CD4-positive, alpha-beta T cell treated with Interleukin-1 beta for 1 hour (primary cell): ENCODE data around the gene PTMA.

Experiments
- DNase-seq, 2 donors: peaks; one replicate each; pipeline ENCODE4 v3.0.0-alpha.2; 2020 to 2022

PTMA gene

GRCh38 chr2:231677632-231678104, 30.7 kb upstream of the PTMA start:
- DNase-seq = peak; percentile 84 to 87

GRCh38 chr2:231679908-231680284, 28.4 kb upstream of the PTMA start:
- no peak for DNase-seq

GRCh38 chr2:231680285-231680991, 27.9 kb upstream of the PTMA start:
- no peak for DNase-seq

GRCh38 chr2:231680992-231681852, 27.1 kb upstream of the PTMA start:
- peak in 1 of 2 donors; percentile 20 for DNase-seq

GRCh38 chr2:231682603-231683291, 25.6 kb upstream of the PTMA start:
- no peak for DNase-seq

GRCh38 chr2:231683292-231684235, 24.8 kb upstream of the PTMA start:
- DNase-seq = no peak

- no peak for DNase-seq
These were observed 23.8 kb upstream of the PTMA start for GRCh38 chr2:231684314-231685223.

- DNase-seq = no peak
These were observed 22.8 kb upstream of the PTMA start for GRCh38 chr2:231685349-231686191.

GRCh38 chr2:231686192-231687100, 21.9 kb upstream of the PTMA start:
- no peak for DNase-seq

GRCh38 chr2:231687133-231687852, 21.0 kb upstream of the PTMA start:
- DNase-seq = peak; percentile 69 to 80

- no peak for DNase-seq
These were observed 20.4 kb upstream of the PTMA start for GRCh38 chr2:231687961-231688360.

GRCh38 chr2:231688719-231689118, 19.6 kb upstream of the PTMA start:
- DNase-seq = no peak

- no peak for DNase-seq
These were observed 19.0 kb upstream of the PTMA start for GRCh38 chr2:231689124-231689893.

- no peak for DNase-seq
These were observed 17.0 kb upstream of the PTMA start for GRCh38 chr2:231691251-231691772.

GRCh38 chr2:231692847-231693246, 15.5 kb upstream of the PTMA start:
- no peak for DNase-seq

- no peak for DNase-seq
These were observed 14.4 kb upstream of the PTMA start for GRCh38 chr2:231693956-231694355.

GRCh38 chr2:231696004-231696367, 12.3 kb upstream of the PTMA start:
- no peak for DNase-seq
